Measurements from ENCODE around the gene DPP7.
"Not testable (repeated sequence)": the region's sequence is repeated elsewhere in the genome, so short reads cannot be mapped to it uniquely, and the experiment has no call there.

DPP7 gene

GRCh38 chr9:137147793-137148160 lies 33.2 kb upstream of the DPP7 start:
- DNase-seq (ENCODE audit: low spot score) = no peak

- no peak for DNase-seq (ENCODE audit: low spot score)
These were observed 32.7 kb upstream of the DPP7 start for GRCh38 chr9:137147091-137147792.

GRCh38 chr9:137146527-137146918 lies 32.0 kb upstream of the DPP7 start:
- DNase-seq (ENCODE audit: low spot score) = no peak

GRCh38 chr9:137145731-137146526 lies 31.4 kb upstream of the DPP7 start:
- DNase-seq (ENCODE audit: low spot score) = no peak

GRCh38 chr9:137143459-137143858 lies 28.9 kb upstream of the DPP7 start:
- no peak for DNase-seq (ENCODE audit: low spot score)

GRCh38 chr9:137141976-137142936 lies 27.7 kb upstream of the DPP7 start:
- no peak for DNase-seq (ENCODE audit: low spot score)

- DNase-seq (ENCODE audit: low spot score) = no peak
These were observed 26.7 kb upstream of the DPP7 start for GRCh38 chr9:137141050-137141810.

GRCh38 chr9:137140151-137141012 lies 25.8 kb upstream of the DPP7 start:
- DNase-seq (ENCODE audit: low spot score) = no peak

GRCh38 chr9:137139468-137140150 lies 25.1 kb upstream of the DPP7 start:
- no peak for DNase-seq (ENCODE audit: low spot score)

GRCh38 chr9:137138722-137139467 lies 24.4 kb upstream of the DPP7 start, which contains the start of gene GRIN1:
Gene GRIN1 (plus strand): TSS chr9:137139154. CDS start chr9:137139487, 333 bp downstream.
- no peak for DNase-seq (ENCODE audit: low spot score)

GRCh38 chr9:137138058-137138721 lies 23.7 kb upstream of the DPP7 start:
- DNase-seq (ENCODE audit: low spot score) = no peak

- DNase-seq (ENCODE audit: low spot score) = no peak
These were observed 22.5 kb upstream of the DPP7 start for GRCh38 chr9:137136881-137137607.

- peak; percentile 50 for DNase-seq (ENCODE audit: low spot score)
These were observed 21.8 kb upstream of the DPP7 start for GRCh38 chr9:137136261-137136880.

- DNase-seq (ENCODE audit: low spot score) = not testable (repeated sequence)
These were observed 20.6 kb upstream of the DPP7 start for GRCh38 chr9:137135154-137135553.

GRCh38 chr9:137134191-137134590 lies 19.7 kb upstream of the DPP7 start:
- DNase-seq (ENCODE audit: low spot score) = no peak

GRCh38 chr9:137130176-137130755 lies 15.7 kb upstream of the DPP7 start:
- no peak for DNase-seq (ENCODE audit: low spot score)

All from hematopoietic multipotent progenitor cell treated with erythropoietin and hydrocortisone succinate and interleukin-3 and kit ligand, for 15 days (in vitro differentiated cells).